Activated CD4-positive, CD25-positive, alpha-beta regulatory T cell treated with anti-CD3 and anti-CD28 coated beads, Interleukin-2, amount 50 U/mL, for 72 hours (primary cell): ENCODE data around the gene NDUFA12.
"Not testable (repeated sequence)": the region's sequence is repeated elsewhere in the genome, so short reads cannot be mapped to it uniquely, and the experiment has no call there.

Experiments
- DNase-seq: peaks from one replicate; pipeline ENCODE4 v3.0.0; 2021

Gene NDUFA12

GRCh38 chr12:95003213-95003920 is at the start of gene NDUFA12:
Gene NDUFA12 (minus strand): TSS chr12:95003697. CDS start chr12:95003680, 17 bp downstream.
- DNase-seq: peak; percentile 94

- no peak for DNase-seq
Observed at GRCh38 chr12:95051241-95051640, 47.7 kb upstream of the NDUFA12 start.

- no peak for DNase-seq
Observed at GRCh38 chr12:95037906-95038305, 34.4 kb upstream of the NDUFA12 start.

- no peak for DNase-seq
Observed at GRCh38 chr12:95034750-95035149, 31.3 kb upstream of the NDUFA12 start.

- no peak for DNase-seq
Observed at GRCh38 chr12:95022477-95022876, 19.0 kb upstream of the NDUFA12 start.

GRCh38 chr12:95017482-95017881 is 14.0 kb upstream of the NDUFA12 start:
- DNase-seq: no peak

GRCh38 chr12:95016120-95016519 is 12.6 kb upstream of the NDUFA12 start:
- DNase-seq: no peak

- DNase-seq: no peak
Observed at GRCh38 chr12:95014554-95014953, 11.1 kb upstream of the NDUFA12 start.

GRCh38 chr12:95006206-95006605 is 2.7 kb upstream of the NDUFA12 start:
- no peak for DNase-seq

GRCh38 chr12:95004610-95005009 is 1.1 kb upstream of the NDUFA12 start:
- no peak for DNase-seq

GRCh38 chr12:95003921-95004272 is 400 bp upstream of the NDUFA12 start:
- DNase-seq: no peak

- DNase-seq: no peak
Observed at GRCh38 chr12:95002754-95003153, 743 bp downstream of the NDUFA12 start.

GRCh38 chr12:94998326-94998725 is 5.2 kb downstream of the NDUFA12 start:
- no peak for DNase-seq

- DNase-seq: no peak
Observed at GRCh38 chr12:94997726-94998125, 5.8 kb downstream of the NDUFA12 start.

- DNase-seq: no peak
Observed at GRCh38 chr12:94997061-94997460, 6.4 kb downstream of the NDUFA12 start.

GRCh38 chr12:94994312-94994711 is 9.2 kb downstream of the NDUFA12 start:
- no peak for DNase-seq

GRCh38 chr12:94993855-94994254 is 9.6 kb downstream of the NDUFA12 start:
- DNase-seq: not testable (repeated sequence)

- no peak for DNase-seq
Observed at GRCh38 chr12:94990222-94990621, 13.3 kb downstream of the NDUFA12 start.

- DNase-seq: no peak
Observed at GRCh38 chr12:94988471-94988870, 15.0 kb downstream of the NDUFA12 start.

- DNase-seq: no peak
Observed at GRCh38 chr12:94987801-94988200, 15.7 kb downstream of the NDUFA12 start.

GRCh38 chr12:94987076-94987669 is 16.3 kb downstream of the NDUFA12 start:
- no peak for DNase-seq

- not testable (repeated sequence) for DNase-seq
Observed at GRCh38 chr12:94985099-94985498, 18.4 kb downstream of the NDUFA12 start.

GRCh38 chr12:94983321-94983720 is 20.2 kb downstream of the NDUFA12 start:
- DNase-seq: no peak

GRCh38 chr12:94982456-94982855 is 21.0 kb downstream of the NDUFA12 start:
- no peak for DNase-seq

GRCh38 chr12:94980577-94980976 is 22.9 kb downstream of the NDUFA12 start:
- DNase-seq: no peak
